Measurements from ENCODE around the gene SFXN5.

Gene SFXN5

DNA sequence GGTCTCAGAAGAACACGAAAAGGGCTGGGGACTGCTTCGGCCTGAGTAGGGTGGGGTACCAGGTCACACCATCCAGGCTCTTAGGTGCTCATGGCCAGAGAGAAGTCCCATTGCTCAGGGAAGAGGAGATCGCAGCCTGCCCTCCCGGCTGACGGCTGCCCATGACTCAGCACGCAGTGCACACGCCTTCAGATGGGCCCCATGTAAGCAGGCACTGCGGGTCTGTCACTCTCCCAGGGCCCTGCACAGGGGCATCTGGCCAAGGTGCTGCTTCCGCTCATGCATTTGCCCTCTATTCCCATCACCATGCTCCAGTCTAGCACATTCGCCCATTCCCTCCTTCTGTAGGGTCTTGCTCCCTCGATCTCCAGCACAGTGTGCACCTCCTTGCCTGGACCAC, 34.7 kb downstream of the SFXN5 start:
- Histone ChIP-seq H3K27me3 (no peaks in the 10 kb centered on the region), H3K4me3 (no peak overlapping the region), H3K9me3 (no peaks in the 10 kb centered on the region), H3K4me1 (no peaks in the 10 kb centered on the region), H3K27ac (no peak overlapping the region), H3K36me3 (peaks cover 3 to 17% (median 3%) of the 10 kb centered on the region in 3 donors)
- TF ChIP-seq, protein P1, sequence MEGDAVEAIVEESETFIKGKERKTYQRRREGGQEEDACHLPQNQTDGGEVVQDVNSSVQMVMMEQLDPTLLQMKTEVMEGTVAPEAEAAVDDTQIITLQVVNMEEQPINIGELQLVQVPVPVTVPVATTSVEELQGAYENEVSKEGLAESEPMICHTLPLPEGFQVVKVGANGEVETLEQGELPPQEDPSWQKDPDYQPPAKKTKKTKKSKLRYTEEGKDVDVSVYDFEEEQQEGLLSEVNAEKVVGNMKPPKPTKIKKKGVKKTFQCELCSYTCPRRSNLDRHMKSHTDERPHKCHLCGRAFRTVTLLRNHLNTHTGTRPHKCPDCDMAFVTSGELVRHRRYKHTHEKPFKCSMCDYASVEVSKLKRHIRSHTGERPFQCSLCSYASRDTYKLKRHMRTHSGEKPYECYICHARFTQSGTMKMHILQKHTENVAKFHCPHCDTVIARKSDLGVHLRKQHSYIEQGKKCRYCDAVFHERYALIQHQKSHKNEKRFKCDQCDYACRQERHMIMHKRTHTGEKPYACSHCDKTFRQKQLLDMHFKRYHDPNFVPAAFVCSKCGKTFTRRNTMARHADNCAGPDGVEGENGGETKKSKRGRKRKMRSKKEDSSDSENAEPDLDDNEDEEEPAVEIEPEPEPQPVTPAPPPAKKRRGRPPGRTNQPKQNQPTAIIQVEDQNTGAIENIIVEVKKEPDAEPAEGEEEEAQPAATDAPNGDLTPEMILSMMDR (IDR thresholded peaks at IDR 0.05): no peak
- DNase-seq: no peak
- intact Hi-C loops (cut with DNase I; ENCODE audit: low total_unique reads): no loop called here

DNA sequence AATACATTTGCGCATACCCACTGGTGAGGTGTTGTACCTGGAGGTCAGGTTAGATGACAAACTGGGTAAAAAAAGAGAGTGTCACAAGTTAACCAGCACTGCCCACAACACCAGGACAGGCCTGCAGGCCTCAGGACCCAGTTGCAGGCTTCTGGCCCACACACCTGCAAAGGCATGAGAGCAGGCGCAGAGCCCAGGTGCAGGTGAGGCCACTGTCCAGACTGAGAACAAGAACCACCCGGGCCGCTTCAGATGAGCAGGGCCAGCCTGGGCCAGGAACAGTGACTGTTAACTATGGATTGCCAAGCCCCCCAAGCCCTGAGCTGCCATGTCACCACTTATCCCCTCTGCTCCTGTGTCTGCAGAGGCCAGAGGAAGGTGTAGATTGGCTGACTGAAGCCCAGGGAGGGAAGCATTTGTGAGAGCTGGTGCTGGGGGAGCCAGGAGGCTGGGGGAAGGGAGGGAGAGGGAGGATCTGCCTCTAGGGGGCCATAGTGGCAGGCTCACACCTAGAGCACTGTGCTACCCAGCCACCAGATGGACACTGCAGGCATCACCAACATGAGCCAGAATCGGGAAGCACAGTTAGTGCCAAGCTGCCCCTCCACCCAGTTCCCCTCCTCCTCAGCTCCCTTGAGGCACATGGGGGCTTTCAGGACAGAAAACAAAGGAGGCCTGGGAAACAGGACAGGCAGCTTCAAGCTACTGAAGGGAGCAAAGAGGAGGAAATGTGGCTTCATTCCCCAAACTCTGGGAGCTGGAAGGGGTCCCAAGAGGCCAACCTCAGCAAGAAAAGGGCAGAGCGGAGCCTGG, 35.4 kb downstream of the SFXN5 start:
- no peaks in the 10 kb centered on the region for H3K4me1 ChIP-seq
- H3K36me3 ChIP-seq: peaks cover under 1 to 12% (median 3%) of the 10 kb centered on the region in 3 donors
- H3K27me3 ChIP-seq: no peaks in the 10 kb centered on the region
- no peak for DNase-seq
- TF ChIP-seq, protein P1 (IDR thresholded peaks at IDR 0.05): no peak
- no peak overlapping the region for H3K27ac ChIP-seq
- intact Hi-C loops (cut with DNase I; ENCODE audit: low total_unique reads): no loop called here
- no peak overlapping the region for H3K4me3 ChIP-seq
- no peaks in the 10 kb centered on the region for H3K9me3 ChIP-seq

DNA sequence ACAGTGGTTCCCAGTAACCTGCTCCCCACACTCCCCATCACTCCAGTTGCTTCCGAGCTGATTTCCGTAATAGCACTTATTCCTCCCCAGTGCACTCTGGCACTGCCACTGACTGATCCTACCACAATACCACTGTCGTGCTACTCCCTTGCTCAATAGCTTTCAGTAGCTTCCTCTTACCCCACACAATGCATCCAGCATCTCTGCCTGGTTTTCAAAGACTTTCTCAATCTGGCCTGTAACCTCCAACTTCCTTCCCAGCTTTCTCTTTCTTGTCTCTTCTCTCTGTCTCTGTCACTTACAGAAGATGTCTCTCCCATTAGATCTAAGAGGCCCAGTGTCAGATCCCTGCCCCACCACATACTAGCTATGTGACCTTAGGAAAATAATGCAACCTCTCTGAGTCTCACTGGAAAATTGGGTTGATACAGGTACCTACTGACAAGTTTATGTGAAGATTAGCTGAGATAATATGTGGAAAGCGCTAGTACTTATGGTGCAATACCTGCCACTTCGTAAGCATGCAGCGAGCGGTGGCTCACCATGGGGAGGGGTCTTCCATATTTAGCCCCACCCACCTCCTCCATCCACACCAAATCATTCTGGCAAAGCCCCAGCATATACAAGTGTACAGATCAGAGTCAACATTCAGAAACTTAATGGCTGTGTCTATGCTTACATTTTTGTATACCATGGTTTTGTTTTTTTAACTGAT, 36.7 kb downstream of the SFXN5 start:
- Histone ChIP-seq H3K9me3 (no peaks in the 10 kb centered on the region), H3K4me3 (no peak overlapping the region), H3K27ac (no peak overlapping the region), H3K36me3 (no peaks in the 10 kb centered on the region), H3K4me1 (no peaks in the 10 kb centered on the region), H3K27me3 (no peaks in the 10 kb centered on the region)
- TF ChIP-seq, protein P1 (IDR thresholded peaks at IDR 0.05): no peak
- intact Hi-C loops (cut with DNase I; ENCODE audit: low total_unique reads): no loop called here
- DNase-seq: no peak

DNA sequence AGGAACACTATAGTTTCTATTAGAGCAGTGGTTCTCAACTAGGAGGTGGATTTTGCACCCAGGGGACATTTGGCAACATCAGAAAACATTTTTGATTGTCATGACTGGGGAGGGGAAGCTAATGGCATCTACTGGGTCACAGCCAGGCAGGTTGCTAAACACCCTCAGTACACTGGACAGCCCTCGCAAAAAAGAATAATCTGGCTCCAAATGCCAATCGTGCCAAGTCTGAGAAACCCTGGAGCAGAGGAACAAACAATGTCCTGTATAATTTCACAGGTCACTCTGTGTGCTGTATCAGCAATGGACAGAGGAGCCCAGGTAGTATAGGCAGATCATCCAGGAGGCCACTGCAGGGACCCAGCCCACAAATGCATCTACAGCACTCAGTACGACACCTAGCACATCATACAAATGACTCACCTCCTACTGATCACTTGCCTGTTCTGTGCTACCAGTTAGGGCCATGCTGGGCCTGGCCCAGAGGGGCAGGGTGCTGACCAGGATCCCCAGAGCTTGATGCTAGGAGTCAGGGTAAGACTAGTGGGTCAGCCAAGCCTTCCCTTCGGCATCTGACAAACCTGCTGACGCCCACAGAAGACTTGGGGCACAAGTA, 37.6 kb downstream of the SFXN5 start:
- Histone ChIP-seq H3K4me1 (peaks cover 0 to 2% (median 0%) of the 10 kb centered on the region in 4 donors), H3K4me3 (no peak overlapping the region), H3K9me3 (no peaks in the 10 kb centered on the region), H3K27ac (no peak overlapping the region), H3K36me3 (no peaks in the 10 kb centered on the region), H3K27me3 (no peaks in the 10 kb centered on the region)
- intact Hi-C loops (cut with DNase I; ENCODE audit: low total_unique reads): no loop called here
- TF ChIP-seq, protein P1 (IDR thresholded peaks at IDR 0.05): no peak
- no peak for DNase-seq

DNA sequence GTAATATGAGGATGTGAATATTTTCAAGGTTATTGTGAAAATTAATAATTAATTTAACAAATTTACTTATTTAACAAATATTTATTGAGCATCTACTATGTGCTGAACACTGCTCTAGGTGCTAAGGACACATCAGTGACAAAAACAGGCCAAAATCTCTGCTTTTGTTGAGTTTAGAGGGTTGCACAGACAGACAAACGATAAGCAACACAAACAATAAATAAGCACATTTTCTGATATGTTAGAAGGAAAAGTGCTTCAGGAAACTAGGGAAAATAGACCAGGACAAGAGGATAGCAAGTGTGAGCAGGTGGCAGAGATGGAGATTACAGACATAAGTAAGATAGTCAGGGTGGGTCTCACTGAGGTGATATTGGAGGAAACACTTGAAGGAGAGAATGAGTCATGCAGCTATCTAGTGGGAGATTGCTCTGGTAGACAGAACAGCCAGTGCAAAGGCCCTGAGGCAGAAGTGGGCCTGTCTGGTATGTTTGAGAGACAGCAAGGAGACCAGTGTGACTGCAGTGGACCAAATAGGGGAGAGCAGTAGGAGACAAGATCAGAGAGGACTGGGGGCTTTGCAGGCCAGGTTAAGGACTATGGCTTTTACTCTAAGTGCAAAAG, 38.3 kb downstream of the SFXN5 start:
- peaks cover 0 to 2% (median 0%) of the 10 kb centered on the region in 3 donors for H3K36me3 ChIP-seq
- H3K27ac ChIP-seq: no peak overlapping the region
- TF ChIP-seq, protein P1 (IDR thresholded peaks at IDR 0.05): no peak
- H3K4me1 ChIP-seq: peaks cover 0 to 5% (median 0%) of the 10 kb centered on the region in 4 donors
- H3K4me3 ChIP-seq: no peak overlapping the region
- DNase-seq: no peak
- no peaks in the 10 kb centered on the region for H3K9me3 ChIP-seq
- intact Hi-C loops (cut with DNase I; ENCODE audit: low total_unique reads): no loop called here
- no peaks in the 10 kb centered on the region for H3K27me3 ChIP-seq
